Ishikawa (cell line): ENCODE data around the gene STAC.

Experiments
- CEBPB ChIP-seq: IDR thresholded peaks from 2 replicates; pipeline ENCODE4 v1.6.1; 2012
- CREB1 ChIP-seq: IDR thresholded peaks from 2 replicates; pipeline ENCODE4 v1.6.1; 2012; ENCODE audit warnings: low read depth
- EGR1 ChIP-seq: IDR thresholded peaks from 2 replicates; pipeline ENCODE4 v1.6.1; 2012
- EP300 ChIP-seq: IDR thresholded peaks from 2 replicates; pipeline ENCODE4 v1.6.1; 2012; ENCODE audit warnings: borderline replicate concordance
- FOXM1 ChIP-seq: IDR thresholded peaks from 2 replicates; pipeline ENCODE4 v1.6.1; 2012; ENCODE audit warnings: low read depth, borderline replicate concordance
- NFIC ChIP-seq: IDR thresholded peaks from 2 replicates; pipeline ENCODE4 v1.6.1; 2012
- RAD21 ChIP-seq: IDR thresholded peaks from 2 replicates; pipeline ENCODE4 v1.6.1; 2012; ENCODE audit warnings: low read depth
- TAF1 ChIP-seq: IDR thresholded peaks from 2 replicates; pipeline ENCODE4 v1.6.1; 2012; ENCODE audit warnings: low read depth, mild to moderate bottlenecking
- TCF12 ChIP-seq: IDR thresholded peaks from 2 replicates; pipeline ENCODE4 v1.6.1; 2012; ENCODE audit warnings: low read depth
- TEAD4 ChIP-seq: IDR thresholded peaks from 2 replicates; pipeline ENCODE4 v1.6.1; 2012
- USF1 ChIP-seq: IDR thresholded peaks from 2 replicates; pipeline ENCODE4 v1.6.1; 2012
- YY1 ChIP-seq: IDR thresholded peaks from 2 replicates; pipeline ENCODE4 v1.6.1; 2012; ENCODE audit warnings: low read depth
- ZBTB7A ChIP-seq: IDR thresholded peaks from 2 replicates; pipeline ENCODE4 v1.6.1; 2012; ENCODE audit warnings: low read depth
- TF ChIP-seq, protein P1 (sequence below): IDR thresholded peaks from 2 replicates; pipeline ENCODE4 v1.6.1; 2012
- TF ChIP-seq, protein P2 (sequence below): IDR thresholded peaks from 2 replicates; pipeline ENCODE4 v1.6.1; 2012; ENCODE audit warnings: low read depth, mild to moderate bottlenecking

The STAC gene

GRCh38 chr3:36455406-36455805, 75.1 kb downstream of the STAC start:
- TF ChIP-seq YY1 (no peak), CREB1 (no peak), ZBTB7A (no peak), TCF12 (no peak), RAD21 (no peak), TAF1 (no peak), EP300 (no peak), EGR1 (no peak), CEBPB (no peak), FOXM1 (no peak), NFIC (no peak), USF1 (no peak), TEAD4 (no peak)
- TF ChIP-seq, protein P1, sequence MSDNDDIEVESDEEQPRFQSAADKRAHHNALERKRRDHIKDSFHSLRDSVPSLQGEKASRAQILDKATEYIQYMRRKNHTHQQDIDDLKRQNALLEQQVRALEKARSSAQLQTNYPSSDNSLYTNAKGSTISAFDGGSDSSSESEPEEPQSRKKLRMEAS = no peak
- TF ChIP-seq, protein P2, sequence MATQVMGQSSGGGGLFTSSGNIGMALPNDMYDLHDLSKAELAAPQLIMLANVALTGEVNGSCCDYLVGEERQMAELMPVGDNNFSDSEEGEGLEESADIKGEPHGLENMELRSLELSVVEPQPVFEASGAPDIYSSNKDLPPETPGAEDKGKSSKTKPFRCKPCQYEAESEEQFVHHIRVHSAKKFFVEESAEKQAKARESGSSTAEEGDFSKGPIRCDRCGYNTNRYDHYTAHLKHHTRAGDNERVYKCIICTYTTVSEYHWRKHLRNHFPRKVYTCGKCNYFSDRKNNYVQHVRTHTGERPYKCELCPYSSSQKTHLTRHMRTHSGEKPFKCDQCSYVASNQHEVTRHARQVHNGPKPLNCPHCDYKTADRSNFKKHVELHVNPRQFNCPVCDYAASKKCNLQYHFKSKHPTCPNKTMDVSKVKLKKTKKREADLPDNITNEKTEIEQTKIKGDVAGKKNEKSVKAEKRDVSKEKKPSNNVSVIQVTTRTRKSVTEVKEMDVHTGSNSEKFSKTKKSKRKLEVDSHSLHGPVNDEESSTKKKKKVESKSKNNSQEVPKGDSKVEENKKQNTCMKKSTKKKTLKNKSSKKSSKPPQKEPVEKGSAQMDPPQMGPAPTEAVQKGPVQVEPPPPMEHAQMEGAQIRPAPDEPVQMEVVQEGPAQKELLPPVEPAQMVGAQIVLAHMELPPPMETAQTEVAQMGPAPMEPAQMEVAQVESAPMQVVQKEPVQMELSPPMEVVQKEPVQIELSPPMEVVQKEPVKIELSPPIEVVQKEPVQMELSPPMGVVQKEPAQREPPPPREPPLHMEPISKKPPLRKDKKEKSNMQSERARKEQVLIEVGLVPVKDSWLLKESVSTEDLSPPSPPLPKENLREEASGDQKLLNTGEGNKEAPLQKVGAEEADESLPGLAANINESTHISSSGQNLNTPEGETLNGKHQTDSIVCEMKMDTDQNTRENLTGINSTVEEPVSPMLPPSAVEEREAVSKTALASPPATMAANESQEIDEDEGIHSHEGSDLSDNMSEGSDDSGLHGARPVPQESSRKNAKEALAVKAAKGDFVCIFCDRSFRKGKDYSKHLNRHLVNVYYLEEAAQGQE = no peak

DNA sequence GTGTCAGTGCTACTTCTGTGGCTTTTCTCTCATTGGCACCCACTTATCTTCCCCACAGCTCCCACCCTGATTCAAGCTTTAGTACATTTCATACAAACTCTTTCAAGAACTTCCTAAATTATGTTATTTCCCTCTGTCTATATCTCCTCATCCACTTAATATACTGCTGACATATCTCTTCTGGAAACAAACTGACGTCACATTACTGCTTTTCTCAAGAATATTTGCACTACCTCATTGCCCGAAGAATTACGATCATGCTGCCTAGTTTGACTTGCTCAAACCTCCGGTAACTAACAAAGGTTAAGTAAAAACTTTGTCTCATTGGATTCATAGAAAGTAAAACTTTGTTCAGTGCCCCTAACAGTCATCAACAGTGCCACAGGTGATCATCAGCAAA, 76.5 kb downstream of the STAC start:
- TF ChIP-seq ZBTB7A = no peak
- TF ChIP-seq TEAD4 = no peak
- TF ChIP-seq NFIC = no peak
- TF ChIP-seq CEBPB = no peak
- TF ChIP-seq, protein P1 = no peak
- TF ChIP-seq USF1 = no peak
- TF ChIP-seq CREB1 = no peak
- no peak for TF ChIP-seq TCF12
- no peak for TF ChIP-seq EGR1
- TF ChIP-seq, protein P2 = no peak
- no peak for TF ChIP-seq YY1
- TF ChIP-seq FOXM1 = no peak
- no peak for TF ChIP-seq TAF1
- TF ChIP-seq RAD21 = no peak
- TF ChIP-seq EP300 = no peak

DNA sequence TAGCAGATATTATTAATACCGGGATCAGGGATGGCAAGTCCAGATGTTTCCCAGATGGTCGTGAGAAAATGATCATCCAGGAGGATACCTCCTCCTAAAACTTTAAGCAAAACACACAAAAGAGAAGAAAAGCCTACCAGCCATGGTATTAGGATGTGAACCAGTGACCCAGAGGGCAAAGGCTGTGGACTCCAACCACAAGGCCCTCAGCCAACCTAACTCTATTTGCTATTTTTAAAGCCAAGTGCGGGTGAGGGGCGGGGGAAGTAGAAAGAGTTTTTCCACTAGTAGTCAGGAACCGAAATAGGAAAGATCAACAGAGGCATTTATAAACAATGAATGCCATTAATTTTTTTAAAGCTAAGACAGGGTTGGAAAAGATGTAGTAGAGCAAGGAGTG, 77.4 kb downstream of the STAC start:
- TF ChIP-seq EGR1 = no peak
- TF ChIP-seq TAF1 = no peak

DNA sequence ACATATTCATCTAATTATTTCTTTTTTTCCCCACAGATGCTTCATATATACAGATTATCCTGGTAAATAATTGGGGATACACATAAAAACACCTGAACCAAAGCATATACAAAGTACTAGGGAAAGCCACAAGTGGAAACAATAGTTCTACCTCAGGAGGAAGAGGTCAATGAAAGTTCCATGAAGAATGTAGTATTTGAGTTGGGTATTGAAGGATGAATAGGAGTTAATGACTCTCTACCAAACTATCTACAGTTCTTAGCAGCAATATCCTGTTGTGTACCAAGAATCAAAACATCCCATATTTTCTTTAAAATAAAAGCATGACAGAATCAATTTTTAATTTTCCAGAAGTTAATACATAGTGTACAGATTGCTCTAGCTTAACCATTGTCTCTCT, 78.9 kb downstream of the STAC start:
- TF ChIP-seq TEAD4 (no peak), FOXM1 (no peak), EGR1 (no peak)

- TF ChIP-seq TCF12 = no peak
- TF ChIP-seq, protein P1 = no peak
- no peak for TF ChIP-seq EGR1
- TF ChIP-seq ZBTB7A = no peak
- no peak for TF ChIP-seq TAF1
- no peak for TF ChIP-seq EP300
- no peak for TF ChIP-seq NFIC
Measured at GRCh38 chr3:36461597-36461996, 81.3 kb downstream of the STAC start.

GRCh38 chr3:36475558-36475957, 95.3 kb downstream of the STAC start:
- TF ChIP-seq, protein P1 = no peak
- TF ChIP-seq RAD21 = no peak

GRCh38 chr3:36476286-36476942, 96.1 kb downstream of the STAC start:
- TF ChIP-seq CEBPB (no peak), CREB1 (no peak), YY1 (no peak), TAF1 (no peak), EP300 (no peak), TCF12 (no peak), USF1 (no peak), RAD21 (no peak), NFIC (no peak), TEAD4 (no peak), EGR1 (no peak), ZBTB7A (no peak), FOXM1 (no peak)
- TF ChIP-seq, protein P1 = no peak
- TF ChIP-seq, protein P2 = no peak
